NOMO-1 treated with DMSO at 0.1 percent for 48 hours (cell line): ENCODE data around the gene ST7.

ENCODE experiments used
- DNase-seq: peaks from one replicate; lab custom pipeline; 2025; ENCODE audit not compliant: unreplicated experiment; lab: John Stamatoyannopoulos, UW

ST7 gene

DNA sequence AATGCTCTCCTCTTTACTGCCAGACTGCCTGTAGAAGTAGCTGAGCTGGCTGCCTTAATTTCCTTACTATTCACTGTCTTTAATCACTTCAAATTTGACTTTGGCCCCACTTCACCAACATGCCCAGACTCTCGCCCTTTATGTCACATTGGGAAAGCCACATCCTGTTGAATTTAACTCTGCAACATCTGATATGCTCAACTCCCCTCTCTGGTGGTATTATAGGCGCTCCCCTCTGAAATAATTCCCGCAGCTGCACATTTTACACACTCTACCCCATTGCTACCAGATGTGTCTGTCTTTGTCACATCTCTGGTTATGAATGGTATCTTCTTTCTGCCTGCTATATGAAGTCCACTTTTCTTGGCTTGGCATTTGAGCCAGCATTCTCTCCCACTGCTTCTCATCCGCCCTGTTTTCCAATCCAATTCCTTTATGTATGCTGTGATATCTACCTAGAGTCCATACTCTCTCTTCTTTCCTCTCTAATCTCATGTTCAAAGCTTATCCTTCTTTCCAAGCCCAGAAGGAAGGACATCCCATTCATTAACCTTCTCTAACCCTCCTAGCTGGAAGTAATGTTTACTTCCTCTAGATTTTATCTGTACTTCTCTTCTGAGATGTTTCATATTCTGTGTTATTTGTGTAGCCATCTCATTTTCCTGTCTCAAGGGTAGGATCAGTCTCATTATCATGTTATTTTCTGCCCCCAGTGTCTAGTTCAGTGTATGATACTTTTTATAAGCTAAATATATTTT is 134.5 kb downstream of the ST7 start:
- DNase-seq, result no peak

GRCh38 chr7:117088623-117089194 is 135.4 kb downstream of the ST7 start:
- no peak for DNase-seq

- no peak for DNase-seq
Measured at GRCh38 chr7:117090791-117091190, 137.5 kb downstream of the ST7 start.

DNA sequence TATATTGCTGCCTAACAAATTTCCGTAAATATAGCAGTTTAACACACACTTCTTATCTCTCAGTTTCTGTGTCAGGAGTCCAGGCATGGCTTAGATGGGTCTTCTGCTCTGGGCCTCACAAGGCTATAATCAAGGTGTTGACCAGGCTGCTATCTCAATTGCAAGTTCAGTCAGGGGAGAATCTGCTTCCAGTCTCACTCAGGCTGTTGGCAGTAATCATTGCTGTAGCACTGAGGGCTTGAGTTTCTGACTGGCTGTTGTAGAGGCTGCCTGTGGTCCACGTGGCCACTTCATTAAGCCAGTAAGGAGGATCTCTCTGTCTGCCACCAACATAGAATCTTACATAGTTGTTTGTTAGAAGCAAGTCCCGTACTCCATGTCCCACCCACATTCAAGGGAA is 138.4 kb downstream of the ST7 start:
- DNase-seq, result no peak

- no peak for DNase-seq
Measured at GRCh38 chr7:117092785-117093184, 139.5 kb downstream of the ST7 start.

- DNase-seq, result no peak
Measured at GRCh38 chr7:117094457-117094856, 141.2 kb downstream of the ST7 start.

DNA sequence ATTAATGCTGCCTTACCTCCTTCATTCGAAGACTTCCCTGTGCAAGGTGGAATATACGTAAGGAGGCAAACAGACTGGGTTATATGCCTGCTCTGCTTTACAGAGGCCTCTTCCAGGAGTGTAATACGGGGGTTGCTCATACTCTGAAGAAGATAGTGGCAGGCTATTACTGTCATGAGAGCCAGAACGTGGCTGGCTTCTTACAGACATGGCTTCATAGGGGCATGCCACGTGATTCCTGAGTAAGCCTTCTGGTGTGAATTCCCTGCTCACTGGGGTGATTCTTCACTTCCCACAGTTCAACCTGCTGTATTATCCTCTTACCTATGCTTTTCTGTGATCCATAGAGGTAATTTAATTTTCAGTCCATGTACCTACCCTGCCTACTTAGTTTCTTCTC is 141.8 kb downstream of the ST7 start:
- DNase-seq, result no peak

GRCh38 chr7:117096330-117096729 is 143.0 kb downstream of the ST7 start:
- no peak for DNase-seq

DNA sequence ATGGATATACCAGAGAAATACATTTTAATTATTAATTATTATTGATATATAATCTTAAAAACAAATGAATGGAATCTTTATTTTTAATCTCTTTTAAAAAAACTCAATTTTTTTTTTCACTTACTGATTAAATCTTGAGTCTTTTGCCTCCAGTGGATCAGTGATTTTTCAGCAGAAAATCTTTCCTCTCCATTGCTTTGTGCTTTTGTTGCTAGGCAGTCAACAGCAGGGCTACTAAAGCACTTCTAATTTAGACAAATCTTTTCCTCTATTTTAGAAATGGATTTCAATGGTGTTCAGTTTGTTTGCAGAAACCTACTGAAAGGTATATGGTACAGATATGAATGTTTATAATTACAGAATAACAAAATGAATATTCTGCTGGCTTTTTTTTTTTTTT is 143.6 kb downstream of the ST7 start:
- no peak for DNase-seq

DNA sequence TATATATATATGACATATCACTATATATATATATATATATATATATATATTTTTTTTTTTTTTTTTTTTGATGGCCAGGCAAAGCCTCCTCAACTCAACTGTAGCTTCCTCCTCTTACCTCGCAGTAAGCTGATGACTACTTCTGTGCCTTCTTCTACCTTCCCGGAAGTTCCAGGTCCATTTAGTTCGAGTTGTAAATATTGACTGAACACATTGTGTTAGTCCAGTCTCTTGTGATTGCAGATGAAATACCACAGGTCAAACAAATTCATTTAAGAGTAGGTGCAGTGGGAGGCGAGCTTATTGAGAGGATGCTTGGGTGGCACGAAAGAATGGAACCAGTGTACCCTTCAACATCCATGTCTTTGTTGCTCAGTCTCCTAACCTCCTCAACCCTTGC is 144.6 kb downstream of the ST7 start:
- no peak for DNase-seq

- DNase-seq, result no peak
Measured at GRCh38 chr7:117098457-117098856, 145.2 kb downstream of the ST7 start.

DNA sequence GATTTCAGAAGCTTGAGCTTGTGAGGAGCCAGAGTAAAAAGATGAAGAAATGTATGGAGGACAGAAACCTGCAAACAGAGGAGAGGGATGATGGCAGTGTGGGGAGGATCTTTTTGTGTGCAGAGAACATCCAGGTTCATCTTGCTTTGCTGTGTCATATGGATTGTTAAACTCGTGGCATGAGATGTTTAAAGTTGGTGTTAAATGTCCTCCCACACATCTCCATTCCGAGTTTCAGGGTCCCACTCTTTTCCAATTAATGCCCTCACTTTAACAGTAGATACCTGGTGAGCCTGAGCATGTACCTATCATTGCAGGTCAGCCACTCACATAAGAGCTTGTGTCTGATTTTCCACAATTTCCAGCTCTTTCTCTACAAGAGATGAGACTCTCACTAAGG is 147.7 kb downstream of the ST7 start:
- no peak for DNase-seq

DNA sequence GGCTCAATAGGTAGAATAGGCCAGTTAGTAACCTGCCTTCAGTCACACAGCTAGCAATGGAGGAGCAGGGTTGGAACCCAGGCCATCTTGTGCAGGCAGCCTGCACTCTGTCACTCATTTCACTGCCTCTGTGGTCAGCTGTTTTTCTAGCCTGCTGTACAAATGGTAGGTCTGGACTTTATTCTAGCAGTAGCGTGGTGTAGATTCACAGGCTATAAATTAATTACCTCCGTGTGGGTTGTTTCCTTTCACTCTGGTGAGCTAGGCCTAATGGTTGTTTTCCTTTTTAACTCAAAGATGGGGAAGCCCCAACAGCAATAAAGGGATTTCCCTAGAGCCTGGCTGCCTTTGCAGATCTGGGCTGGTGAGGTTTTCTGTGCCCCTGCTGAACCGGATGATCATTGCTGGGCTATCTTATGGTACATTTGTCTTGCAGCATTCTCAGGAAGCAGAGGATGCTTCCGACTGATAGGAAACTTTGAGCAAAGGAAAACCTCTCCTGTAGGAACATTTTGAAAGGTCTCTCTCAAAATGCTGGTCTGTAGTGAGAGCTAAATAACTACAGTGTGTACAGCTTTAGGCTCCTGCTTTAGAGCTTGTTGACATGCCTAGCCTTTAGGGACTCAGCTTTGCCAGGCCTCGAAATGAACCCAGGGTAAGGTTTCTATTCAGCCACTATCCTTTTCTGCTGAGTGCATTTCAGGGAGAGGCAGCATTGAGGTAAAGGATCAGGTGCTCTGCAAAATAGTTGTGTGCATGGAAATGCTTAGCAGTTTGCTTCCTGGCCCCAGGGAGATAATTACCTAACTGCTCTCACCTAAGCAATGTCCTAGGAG is 157.4 kb downstream of the ST7 start:
- no peak for DNase-seq

GRCh38 chr7:117111535-117111934 is 158.2 kb downstream of the ST7 start:
- no peak for DNase-seq

GRCh38 chr7:117112640-117113039 is 159.3 kb downstream of the ST7 start:
- no peak for DNase-seq

DNA sequence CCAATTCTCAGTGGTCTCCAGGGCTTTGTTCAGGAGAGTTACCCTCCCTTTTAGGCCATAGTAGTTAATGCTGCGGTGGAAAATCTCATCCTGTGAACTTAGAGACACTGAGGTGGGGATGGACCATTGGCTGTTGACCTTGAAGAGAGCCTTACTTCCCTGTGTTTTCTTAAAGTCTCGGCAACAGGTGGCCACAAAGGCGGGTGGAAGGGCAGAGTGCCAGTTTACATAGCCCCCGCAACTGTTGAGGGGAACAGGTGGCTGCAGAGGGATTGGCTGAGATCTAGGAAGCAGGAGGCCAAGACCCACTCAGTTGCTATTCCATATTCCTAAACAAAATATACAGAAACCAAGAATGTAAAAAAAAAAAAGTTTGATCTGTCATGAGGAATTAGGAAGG is 160.6 kb downstream of the ST7 start:
- DNase-seq, result no peak

DNA sequence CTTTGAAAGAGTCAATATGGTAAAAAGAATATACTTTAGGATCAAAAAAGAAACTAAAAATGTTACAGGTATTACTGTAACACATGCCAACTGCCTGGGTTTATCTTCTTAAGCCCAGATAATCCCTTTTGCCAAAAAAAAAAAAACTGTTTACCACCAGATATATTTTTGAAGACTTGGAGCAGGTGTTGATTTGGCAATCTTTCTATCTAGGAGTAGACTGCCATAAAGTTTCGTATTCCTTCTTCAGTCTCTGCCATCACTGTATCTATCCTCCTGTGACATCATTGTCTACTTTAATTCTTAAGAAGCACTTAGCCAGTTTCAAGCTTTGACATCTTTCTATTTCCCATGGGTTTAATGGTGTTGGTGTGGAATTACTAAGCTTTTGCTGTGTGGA is 161.0 kb downstream of the ST7 start:
- DNase-seq, result no peak

- no peak for DNase-seq
Measured at GRCh38 chr7:117116211-117116610, 162.9 kb downstream of the ST7 start.

GRCh38 chr7:117117172-117117571 is 163.9 kb downstream of the ST7 start:
- DNase-seq, result no peak

GRCh38 chr7:117118579-117119180 is 165.4 kb downstream of the ST7 start:
- DNase-seq, result no peak

GRCh38 chr7:117119192-117119924 is 166.1 kb downstream of the ST7 start:
- DNase-seq, result peak; percentile 43
